ENCODE data around the gene THADA.

The THADA gene

DNA sequence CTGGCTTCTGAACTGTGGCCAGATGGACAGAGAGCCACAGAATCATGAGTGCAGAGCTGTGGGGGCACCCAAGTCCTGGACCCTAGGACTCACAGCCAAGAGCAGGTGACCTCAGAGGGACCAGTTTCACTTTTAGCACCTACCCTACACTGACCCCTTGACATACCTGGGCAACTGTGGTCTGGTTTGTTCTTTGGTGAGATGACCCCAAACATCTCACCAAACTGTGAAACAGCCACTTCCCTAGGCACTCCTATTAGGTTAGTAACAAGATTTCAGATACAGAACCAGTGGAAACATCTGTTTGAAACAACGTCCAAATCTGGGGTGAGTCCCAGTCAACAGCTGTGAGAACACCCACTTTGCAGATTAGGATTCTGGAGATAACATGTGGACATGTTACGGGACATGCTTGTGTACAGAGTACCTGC is 367.5 kb downstream of the THADA start:
- no peak for DNase-seq

GRCh38 chr2:43227830-43228281 is 368.0 kb downstream of the THADA start:
- no peak for DNase-seq

DNA sequence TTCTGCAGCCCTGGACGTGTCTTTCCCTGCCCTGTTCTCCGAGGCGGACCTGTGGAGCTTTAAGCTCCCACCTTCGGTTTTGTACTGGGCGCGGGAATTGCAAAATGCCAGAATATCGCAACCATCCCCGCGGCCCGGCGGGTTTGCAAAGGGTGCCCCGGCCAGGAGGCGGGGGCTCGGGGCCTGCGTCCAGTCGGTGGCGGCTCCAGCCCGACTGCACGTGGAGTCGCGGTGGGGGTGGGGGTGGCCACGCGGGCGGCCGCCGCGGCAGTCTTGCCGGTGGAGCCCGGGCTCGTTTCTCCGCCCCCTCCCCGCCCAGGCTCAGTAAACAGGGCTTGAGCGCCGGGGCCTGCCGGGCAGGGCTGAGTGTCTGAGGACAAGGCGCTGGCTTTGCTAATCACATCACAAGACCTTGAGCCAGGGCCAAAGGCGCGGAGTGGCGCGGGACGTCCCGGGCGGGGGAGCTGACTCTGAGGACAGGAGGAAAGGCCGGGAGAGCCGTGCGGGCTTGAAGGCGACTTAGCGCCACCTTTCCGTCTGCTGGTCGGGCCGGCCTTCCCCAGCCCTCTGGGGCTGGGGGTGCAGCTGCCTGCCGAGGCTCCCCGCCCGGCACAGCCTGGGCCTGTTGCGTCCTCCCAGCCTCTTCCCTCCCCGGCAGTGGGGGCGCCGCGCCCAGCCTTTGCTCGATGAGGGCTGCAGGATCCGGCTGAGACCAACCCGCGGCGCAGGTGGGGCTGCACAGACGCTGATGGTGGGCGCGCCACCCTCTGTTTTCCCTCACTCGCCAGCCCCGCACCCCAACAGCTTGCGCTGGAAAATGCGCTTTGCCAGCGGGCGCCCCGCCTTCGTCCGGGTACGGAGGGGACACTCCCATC is 368.6 kb downstream of the THADA start:
- DNase-seq = peak; percentile 69

DNA sequence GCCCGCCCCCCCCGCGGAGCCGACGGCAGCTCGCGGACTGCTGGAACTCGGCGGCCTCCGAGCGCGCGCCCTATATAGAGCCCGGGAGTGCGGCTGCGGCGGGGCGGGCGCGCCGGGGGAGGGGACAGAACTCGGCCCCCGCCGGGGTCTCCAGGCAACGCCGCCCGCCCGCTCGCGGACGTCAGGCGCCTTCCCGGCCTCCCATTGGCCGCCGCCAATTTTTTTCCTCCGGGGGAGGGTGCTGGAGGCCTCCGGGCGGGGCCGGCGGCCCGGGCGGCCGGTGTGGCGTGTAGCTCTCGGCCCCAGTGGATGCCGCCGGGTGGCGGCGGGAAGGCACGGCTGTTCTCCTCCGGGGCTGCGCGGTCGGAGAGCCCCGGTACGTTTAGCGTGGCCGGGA is 369.3 kb downstream of the THADA start, which contains the start of gene ZFP36L2:
TSS of gene ZFP36L2 (minus strand) at position 49 of the 397 bp plus-strand sequence. CDS start 291 bp downstream, outside the sequence.
- peak; percentile 97 for DNase-seq

- peak; percentile 62 for DNase-seq
These were observed 369.9 kb downstream of the THADA start for GRCh38 chr2:43225788-43226557.

DNA sequence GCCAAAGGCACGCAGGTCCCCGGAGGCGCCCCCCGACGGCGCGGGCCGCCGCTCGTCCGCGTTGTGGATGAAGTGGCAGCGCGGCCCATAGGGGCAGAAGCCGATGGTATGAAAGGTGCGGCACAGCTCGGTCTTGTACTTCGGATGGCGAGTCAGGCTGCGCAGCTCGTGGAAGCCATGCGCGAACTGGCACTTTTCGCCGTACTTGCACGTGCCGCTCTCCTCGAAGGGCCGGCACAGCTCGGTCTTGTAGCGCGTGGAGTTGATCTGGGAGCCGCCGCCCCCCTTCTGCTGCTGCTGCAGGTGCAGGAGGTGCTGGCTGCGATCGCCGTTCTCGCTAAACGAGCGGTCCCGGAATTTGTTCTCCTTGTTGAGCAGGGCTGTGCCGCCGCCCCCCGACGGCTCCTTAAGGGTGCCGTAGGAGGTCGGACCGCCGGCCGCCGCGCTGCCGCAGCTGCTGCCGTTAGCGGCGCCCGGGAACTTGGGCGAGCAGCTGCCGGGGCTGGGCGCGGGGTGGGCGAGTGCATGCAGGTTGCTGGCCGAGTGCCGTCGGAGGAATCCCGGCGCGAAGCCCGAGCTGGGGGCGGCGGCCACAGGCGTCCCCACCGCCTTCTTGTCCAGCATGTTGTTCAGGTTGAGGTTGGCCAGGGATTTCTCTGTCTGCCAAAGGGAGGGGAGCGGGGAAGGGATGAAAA is 370.6 kb downstream of the THADA start:
- peak; percentile 60 for DNase-seq

- DNase-seq = peak; percentile 45
These were observed 371.2 kb downstream of the THADA start for GRCh38 chr2:43224571-43225092.

GRCh38 chr2:43224131-43224570 is 371.7 kb downstream of the THADA start:
- DNase-seq = peak; percentile 71

GRCh38 chr2:43223521-43224001 is 372.3 kb downstream of the THADA start:
- DNase-seq = no peak

DNA sequence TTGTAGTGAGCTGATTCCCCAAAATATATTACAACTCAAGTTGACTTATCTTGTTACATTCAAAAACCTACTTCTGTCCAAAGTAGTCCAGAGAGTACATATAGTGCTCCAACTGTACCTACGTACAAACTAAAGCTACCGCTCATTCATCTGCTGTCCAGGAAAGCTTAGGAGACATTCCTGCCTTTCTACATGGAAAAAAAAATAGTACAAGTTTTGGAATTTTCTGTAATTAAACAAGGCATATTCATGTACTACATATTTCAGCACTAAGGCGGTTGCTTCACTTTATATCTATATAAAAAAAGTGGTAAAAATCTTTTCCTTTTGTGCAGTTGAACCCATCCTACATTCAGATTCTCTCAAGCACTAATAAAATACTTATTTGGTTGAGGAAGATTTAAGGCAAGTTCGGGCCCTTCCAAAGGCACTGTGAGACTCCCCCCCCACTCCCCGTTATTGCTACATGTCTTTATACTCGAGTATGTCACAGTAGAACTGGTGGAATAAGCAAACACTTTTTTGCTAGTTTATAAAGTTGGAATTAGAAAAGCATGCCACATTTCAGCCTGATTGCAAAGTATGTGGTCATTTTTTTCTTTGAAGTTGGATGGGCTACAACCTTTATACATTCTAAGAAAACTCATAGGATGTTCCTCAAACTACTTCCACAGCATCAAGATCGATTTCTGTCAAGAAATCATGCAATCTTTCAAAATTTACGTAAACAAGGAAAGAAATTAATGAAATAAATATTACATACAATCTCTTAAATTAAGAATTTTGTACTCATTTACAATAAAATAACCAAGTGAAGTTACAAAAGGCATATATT is 373.1 kb downstream of the THADA start:
- DNase-seq = no peak

GRCh38 chr2:43221763-43222474 is 373.9 kb downstream of the THADA start:
- peak; percentile 53 for DNase-seq

GRCh38 chr2:43221124-43221762 is 374.6 kb downstream of the THADA start:
- DNase-seq = peak; percentile 53

DNA sequence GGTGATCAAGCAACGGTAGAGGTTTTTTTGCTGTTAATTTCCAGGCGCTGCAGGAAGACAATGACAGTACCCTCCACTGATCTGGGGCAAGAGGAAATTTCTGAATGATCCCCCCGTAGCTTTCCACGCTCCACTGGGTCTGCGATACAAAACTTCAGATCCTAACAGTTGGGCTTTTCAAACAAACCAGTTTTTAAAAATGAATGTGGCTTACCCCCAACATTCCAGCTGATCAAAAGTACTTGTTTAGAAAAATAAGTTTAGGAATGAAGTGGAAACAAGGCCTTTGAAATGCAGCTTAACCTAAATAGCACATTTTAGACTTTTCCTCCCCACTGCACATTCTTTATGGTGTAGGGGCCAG is 375.1 kb downstream of the THADA start:
- DNase-seq = no peak

DNA sequence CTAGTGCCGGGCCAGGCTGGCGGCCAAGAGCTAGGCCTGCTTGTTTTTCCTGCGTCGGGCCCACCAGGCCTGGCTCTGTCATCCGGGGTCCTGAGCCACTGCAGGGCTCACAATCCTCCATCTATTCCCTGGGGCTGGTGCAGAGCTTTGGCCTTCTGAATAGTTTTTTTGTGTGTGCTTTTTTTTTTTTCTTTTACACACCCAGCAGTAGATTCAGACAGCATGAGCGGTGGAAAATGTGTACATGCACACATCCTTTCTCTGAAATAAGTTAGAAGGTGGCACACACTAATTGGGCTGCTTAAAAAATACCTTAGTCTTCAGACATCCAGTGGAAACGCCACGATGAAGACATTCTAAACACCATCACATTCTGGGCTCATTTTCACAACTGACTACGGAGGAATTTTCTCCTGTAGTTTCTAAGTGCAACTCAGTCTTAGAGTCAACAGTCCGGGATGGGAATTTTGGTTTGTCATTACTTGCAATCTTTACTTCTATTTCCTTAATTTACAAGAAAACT is 375.5 kb downstream of the THADA start:
- DNase-seq = no peak

DNA sequence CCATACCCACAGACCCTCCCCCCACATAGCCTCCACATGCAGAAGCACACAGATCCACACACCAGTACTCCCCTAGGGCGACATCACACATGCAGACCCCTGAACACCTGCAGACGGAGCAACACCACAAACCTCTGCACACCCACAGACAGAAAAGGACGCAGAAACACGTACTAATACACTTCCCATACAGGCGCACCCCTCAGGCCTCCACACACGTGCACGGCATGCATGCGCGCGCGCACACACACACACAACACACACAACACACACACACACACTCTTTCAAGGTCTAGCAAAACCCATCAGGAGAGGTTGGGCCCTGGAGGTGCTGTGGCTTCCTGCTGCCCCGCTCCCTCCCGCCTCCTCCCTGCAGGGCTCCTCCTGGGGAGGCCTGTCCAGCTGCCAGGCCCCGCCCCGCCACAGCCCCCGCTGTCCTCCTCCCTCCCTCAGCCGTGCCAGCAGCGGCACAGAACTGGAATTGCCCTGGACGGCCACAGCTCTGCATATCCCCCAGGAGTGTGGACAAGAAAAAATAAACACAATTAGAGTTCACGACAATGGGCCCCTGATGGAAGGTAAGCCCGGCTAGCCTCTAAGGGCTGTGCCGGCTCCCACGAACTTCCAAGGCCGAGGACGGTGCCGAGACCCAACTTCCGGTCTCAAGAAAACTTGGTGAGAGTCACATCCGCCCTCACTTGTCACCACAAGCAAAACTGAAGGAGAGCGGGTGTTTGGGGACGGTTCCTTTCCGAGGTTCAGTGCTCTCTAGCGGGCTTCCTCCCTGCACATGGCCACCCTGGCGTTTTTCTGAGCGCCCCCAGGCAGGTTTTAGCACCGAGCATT is 376.2 kb downstream of the THADA start:
- peak; percentile 63 for DNase-seq

- DNase-seq = peak; percentile 75
These were observed 377.0 kb downstream of the THADA start for GRCh38 chr2:43218702-43219382.

GRCh38 chr2:43218155-43218701 is 377.6 kb downstream of the THADA start:
- no peak for DNase-seq

Measured in activated CD8-positive, alpha-beta memory T cell treated with anti-CD3 and anti-CD28 coated beads, Interleukin-2, amount 50 U/mL, for 4 hours (primary cell).